Peyer's patch (tissue), 4 donors: ENCODE measurements around the gene WWOX. TPM values are rescaled to one million over a fixed set of nuclear protein-coding genes. Genes with fewer than 3 reads are reported as not detected.

ENCODE experiments used
- DNase-seq, 3 donors: peaks; one replicate each; pipeline ENCODE4 v3.0.0-alpha.2; 2017 to 2019
- H3K27ac ChIP-seq, 4 donors: fragments of 200-600 bp; sonication (generic); one replicate each; pipeline ENCODE4 v1.5.1; 2016 to 2019
- H3K27me3 ChIP-seq, 2 donors: fragments of 200-600 bp; sonication (generic); one replicate each; pipeline ENCODE4 v1.5.1; 2019
- H3K36me3 ChIP-seq, 3 donors: fragments of 200-600 bp; sonication (generic); one replicate each; pipeline ENCODE4 v1.5.1; 2016 to 2019
- H3K4me1 ChIP-seq, 4 donors: fragments of 200-600 bp; sonication (generic); one replicate each; pipeline ENCODE4 v1.5.1; 2016 to 2019
- H3K4me3 ChIP-seq, 4 donors: fragments of 200-600 bp; sonication (generic); 1 replicate in 3 of 4; 2 replicates in 1 of 4; pipeline ENCODE4 v1.5.1; 2016 to 2019; ENCODE audit warnings: mild to moderate bottlenecking in 1 of 4
- H3K9me3 ChIP-seq, 4 donors: fragments of 200-600 bp; sonication (generic); one replicate each; pipeline ENCODE4 v1.5.1; 2016 to 2019; ENCODE audit warnings: mild to moderate bottlenecking in 1 of 4
- POLR2A ChIP-seq, 2 donors: fragments of 450-650 bp; IDR thresholded peaks; one replicate each; pipeline ENCODE4 v1.5.1; 2017; ENCODE audit warnings: antibody characterized with exemption in 2 of 2, mild to moderate bottlenecking in 2 of 2, moderate library complexity in 2 of 2
- total RNA-seq, 4 donors: library from RNA; depleted of rRNA; stranded (reverse); fragments of >200 nt; gene quantifications; one replicate each; pipeline ENCODE4 v1.1.0, GENCODE V29; 2016
- TF ChIP-seq, protein P1 (sequence below), 6 experiments: fragments of 450-650 bp in 4 of 6; fragments of 200-600 bp in 2 of 6; sonication (generic) in 1 of 6; IDR thresholded peaks; one replicate each; pipeline ENCODE4 v1.5.1; 2017 to 2019; ENCODE audit warnings: antibody characterized with exemption in 6 of 6, mild to moderate bottlenecking in 3 of 6, moderate library complexity in 1 of 6

The WWOX gene
- total RNA-seq, 4 donors from 2014 or later, result 17.3 to 197 (median 57.5) TPM

- Histone ChIP-seq H3K4me1 (peaks cover 0 to 7% (median 0%) of the 10 kb centered on the region in 4 donors), H3K27ac (no peak overlapping the region), H3K36me3 (no peaks in the 10 kb centered on the region), H3K27me3 (no peaks in the 10 kb centered on the region), H3K4me3 (no peak overlapping the region), H3K9me3 (no peaks in the 10 kb centered on the region)
- no peak for DNase-seq
- no peak for TF ChIP-seq POLR2A (IDR thresholded peaks at IDR 0.05)
- TF ChIP-seq, protein P1, sequence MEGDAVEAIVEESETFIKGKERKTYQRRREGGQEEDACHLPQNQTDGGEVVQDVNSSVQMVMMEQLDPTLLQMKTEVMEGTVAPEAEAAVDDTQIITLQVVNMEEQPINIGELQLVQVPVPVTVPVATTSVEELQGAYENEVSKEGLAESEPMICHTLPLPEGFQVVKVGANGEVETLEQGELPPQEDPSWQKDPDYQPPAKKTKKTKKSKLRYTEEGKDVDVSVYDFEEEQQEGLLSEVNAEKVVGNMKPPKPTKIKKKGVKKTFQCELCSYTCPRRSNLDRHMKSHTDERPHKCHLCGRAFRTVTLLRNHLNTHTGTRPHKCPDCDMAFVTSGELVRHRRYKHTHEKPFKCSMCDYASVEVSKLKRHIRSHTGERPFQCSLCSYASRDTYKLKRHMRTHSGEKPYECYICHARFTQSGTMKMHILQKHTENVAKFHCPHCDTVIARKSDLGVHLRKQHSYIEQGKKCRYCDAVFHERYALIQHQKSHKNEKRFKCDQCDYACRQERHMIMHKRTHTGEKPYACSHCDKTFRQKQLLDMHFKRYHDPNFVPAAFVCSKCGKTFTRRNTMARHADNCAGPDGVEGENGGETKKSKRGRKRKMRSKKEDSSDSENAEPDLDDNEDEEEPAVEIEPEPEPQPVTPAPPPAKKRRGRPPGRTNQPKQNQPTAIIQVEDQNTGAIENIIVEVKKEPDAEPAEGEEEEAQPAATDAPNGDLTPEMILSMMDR (IDR thresholded peaks at IDR 0.05), result no peak
These were observed 1073.6 kb downstream of the WWOX start for GRCh38 chr16:79172976-79173500.

GRCh38 chr16:79173919-79174318, 1074.5 kb downstream of the WWOX start:
- TF ChIP-seq, protein P1 (IDR thresholded peaks at IDR 0.05), result no peak
- no peak for TF ChIP-seq POLR2A (IDR thresholded peaks at IDR 0.05)
- H3K4me3 ChIP-seq, result no peak overlapping the region
- no peaks in the 10 kb centered on the region for H3K9me3 ChIP-seq
- no peaks in the 10 kb centered on the region for H3K36me3 ChIP-seq
- H3K27me3 ChIP-seq, result no peaks in the 10 kb centered on the region
- peaks cover 0 to 7% (median 0%) of the 10 kb centered on the region in 4 donors for H3K4me1 ChIP-seq
- no peak for DNase-seq
- H3K27ac ChIP-seq, result no peak overlapping the region

DNA sequence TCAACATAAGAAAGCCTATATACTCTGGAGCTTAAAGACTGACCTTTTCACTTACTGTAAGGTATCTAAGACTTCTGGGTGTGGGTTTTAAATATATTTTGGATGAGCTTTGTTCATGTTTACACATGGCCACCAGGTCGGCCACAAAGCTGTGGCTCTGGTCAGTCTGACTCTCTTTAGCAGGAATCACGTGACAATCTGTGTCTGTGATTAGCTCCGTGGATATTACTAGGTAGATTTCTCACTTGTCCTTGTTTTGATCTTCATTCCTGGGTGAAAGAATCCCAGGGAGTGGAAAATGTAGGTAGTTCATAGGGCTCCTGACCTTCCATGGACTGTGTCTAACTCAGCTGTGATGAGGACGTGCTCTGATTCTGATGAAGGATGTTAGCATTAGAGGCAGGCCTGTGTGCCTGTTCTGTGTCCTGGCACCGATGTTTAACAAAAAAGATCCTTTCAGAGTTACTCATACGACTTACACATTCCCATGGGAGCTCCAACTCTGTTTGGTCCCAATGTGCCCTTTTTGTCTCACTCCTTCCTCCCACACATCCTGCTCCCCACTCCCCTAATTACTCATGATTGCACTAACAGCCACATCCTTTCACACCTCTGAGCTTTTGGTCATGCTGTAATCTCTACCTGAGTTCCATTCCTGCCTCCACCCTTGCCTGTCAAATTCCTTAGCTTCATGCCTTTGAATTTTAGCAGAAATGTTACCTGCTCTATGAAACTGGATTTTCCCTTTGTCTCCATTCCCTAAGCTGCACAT, 1076.0 kb downstream of the WWOX start:
- Histone ChIP-seq H3K36me3 (no peaks in the 10 kb centered on the region), H3K4me3 (no peak overlapping the region), H3K27me3 (no peaks in the 10 kb centered on the region), H3K4me1 (peaks cover 0 to 2% (median 0%) of the 10 kb centered on the region in 4 donors), H3K27ac (no peak overlapping the region), H3K9me3 (no peaks in the 10 kb centered on the region)
- DNase-seq, result no peak
- TF ChIP-seq, protein P1 (IDR thresholded peaks at IDR 0.05), result no peak
- no peak for TF ChIP-seq POLR2A (IDR thresholded peaks at IDR 0.05)

DNA sequence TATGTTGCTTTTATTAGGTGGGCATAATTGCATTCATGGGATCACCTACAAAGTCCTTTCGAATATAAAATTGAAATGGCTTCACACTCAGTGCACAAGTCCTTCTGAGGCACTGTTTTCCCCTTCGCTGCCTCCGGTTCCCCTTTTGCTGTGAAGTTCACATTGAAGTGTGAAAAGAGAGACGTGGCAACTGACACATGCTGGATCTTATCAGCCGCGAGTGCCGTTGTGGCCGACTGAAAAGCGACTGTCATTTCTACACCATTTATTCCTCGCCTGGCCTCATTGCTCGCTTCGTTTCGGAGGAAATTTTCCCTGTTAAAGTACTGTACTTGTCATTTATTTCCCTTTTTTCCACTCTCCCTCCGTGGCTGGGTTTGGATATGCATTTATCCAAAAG, 1077.6 kb downstream of the WWOX start:
- Histone ChIP-seq H3K4me3 (no peak overlapping the region), H3K4me1 (no peaks in the 10 kb centered on the region), H3K36me3 (no peaks in the 10 kb centered on the region), H3K27me3 (no peaks in the 10 kb centered on the region), H3K27ac (no peak overlapping the region), H3K9me3 (no peaks in the 10 kb centered on the region)
- TF ChIP-seq, protein P1 (IDR thresholded peaks at IDR 0.05), result no peak
- TF ChIP-seq POLR2A (IDR thresholded peaks at IDR 0.05), result no peak
- DNase-seq, result no peak

DNA sequence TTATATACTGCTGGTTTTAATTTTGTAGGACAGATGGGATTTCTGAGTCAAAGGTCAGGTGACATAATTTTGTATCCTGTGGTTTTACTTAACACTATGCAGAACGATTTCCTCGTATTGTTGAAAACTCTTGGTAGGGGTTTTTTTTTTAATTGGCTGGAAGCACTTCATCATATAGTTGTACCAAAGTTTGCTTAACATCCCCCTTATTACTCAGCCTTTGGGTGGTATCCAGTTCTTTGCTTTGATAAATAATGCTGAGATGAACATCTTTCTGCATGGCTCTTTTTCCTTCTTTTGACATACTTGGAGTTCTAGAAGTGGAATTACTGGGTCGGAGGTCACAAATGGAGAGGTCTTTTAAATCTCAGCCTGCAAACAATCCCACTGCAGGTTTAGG, 1082.0 kb downstream of the WWOX start:
- H3K27ac ChIP-seq, result no peak overlapping the region
- TF ChIP-seq, protein P1 (IDR thresholded peaks at IDR 0.05), result no peak
- TF ChIP-seq POLR2A (IDR thresholded peaks at IDR 0.05), result no peak
- no peak for DNase-seq
- H3K9me3 ChIP-seq, result no peaks in the 10 kb centered on the region
- no peaks in the 10 kb centered on the region for H3K27me3 ChIP-seq
- no peaks in the 10 kb centered on the region for H3K36me3 ChIP-seq
- H3K4me3 ChIP-seq, result no peak overlapping the region
- no peaks in the 10 kb centered on the region for H3K4me1 ChIP-seq
